RWPE1 (cell line): ENCODE measurements around the gene CCDC18.
"Not testable (repeated sequence)": the region's sequence is repeated elsewhere in the genome, so short reads cannot be mapped to it uniquely, and the experiment has no call there.

Experiments used
- CTCF ChIA-PET: fragments of 350-600 bp; sonication (Branson Sonifier 250); formaldehyde crosslinking; extraction: SDS; loops from one replicate; lab custom pipeline; 2021; lab: Yijun Ruan, JAX
- POLR2A ChIA-PET: fragments of 400-600 bp; formaldehyde crosslinking; extraction: SDS; loops from one replicate; lab custom pipeline; 2020; ENCODE audit warnings: antibody characterized with exemption; ENCODE audit not compliant: low non-redundant PET; lab: Yijun Ruan, JAX
- DNase-seq: peaks from one replicate; pipeline ENCODE4 v3.0.0; 2012; ENCODE audit warnings: low spot score
- H3K27ac ChIP-seq: fragments of 450-650 bp; 2 replicates; pipeline ENCODE4 v1.5.1; 2017
- CTCF ChIP-seq: fragments of 450-650 bp; conservative IDR thresholded peaks from 2 replicates; pipeline ENCODE4 v1.5.1; 2017; ENCODE audit warnings: low read depth, mild to moderate bottlenecking

CCDC18 gene

GRCh38 chr1:93252598-93252997 lies 72.1 kb downstream of the CCDC18 start:
- CTCF ChIA-PET: interaction anchor here (0.6 kb wide), 1 partner anchor 548 kb away, joined by 4 read pairs; no protein-coding TSS in a partner anchor
- POLR2A ChIA-PET: no interaction called here
- H3K27ac ChIP-seq: no peak overlapping the region
- TF ChIP-seq CTCF: no peak
- DNase-seq: no peak

GRCh38 chr1:93253516-93253915 lies 73.0 kb downstream of the CCDC18 start:
- no peak for TF ChIP-seq CTCF
- ChIA-PET POLR2A (no interaction called here), CTCF (no interaction called here)
- H3K27ac ChIP-seq: no peak overlapping the region
- DNase-seq: no peak

GRCh38 chr1:93255222-93256079 lies 74.9 kb downstream of the CCDC18 start:
- peak; percentile 55 for DNase-seq
- ChIA-PET CTCF (no interaction called here), POLR2A (no interaction called here)
- no peak for TF ChIP-seq CTCF
- no peak overlapping the region for H3K27ac ChIP-seq

DNA sequence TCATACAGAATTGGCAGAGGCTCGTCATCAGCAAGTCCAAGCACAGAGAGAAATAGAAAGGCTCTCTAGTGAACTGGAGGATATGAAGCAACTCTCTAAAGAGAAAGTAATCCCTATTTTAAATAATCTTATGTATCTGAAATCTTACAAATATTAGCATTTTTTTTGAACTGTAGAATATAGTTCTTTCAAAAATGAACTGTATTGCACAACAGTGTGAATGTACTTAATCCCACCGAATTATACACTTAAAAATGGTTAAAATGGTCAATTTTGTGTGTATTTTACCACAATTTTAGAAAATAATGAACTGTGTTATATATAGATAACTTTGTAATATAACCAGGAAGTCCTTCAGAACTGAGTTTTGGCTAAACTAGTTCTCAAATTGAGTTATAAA lies 75.9 kb downstream of the CCDC18 start:
- DNase-seq: no peak
- TF ChIP-seq CTCF: no peak
- ChIA-PET CTCF (no interaction called here), POLR2A (interaction anchor here (0.6 kb wide), 1 partner anchor 120 kb away, joined by 9 read pairs; no protein-coding TSS in a partner anchor)
- no peak overlapping the region for H3K27ac ChIP-seq

DNA sequence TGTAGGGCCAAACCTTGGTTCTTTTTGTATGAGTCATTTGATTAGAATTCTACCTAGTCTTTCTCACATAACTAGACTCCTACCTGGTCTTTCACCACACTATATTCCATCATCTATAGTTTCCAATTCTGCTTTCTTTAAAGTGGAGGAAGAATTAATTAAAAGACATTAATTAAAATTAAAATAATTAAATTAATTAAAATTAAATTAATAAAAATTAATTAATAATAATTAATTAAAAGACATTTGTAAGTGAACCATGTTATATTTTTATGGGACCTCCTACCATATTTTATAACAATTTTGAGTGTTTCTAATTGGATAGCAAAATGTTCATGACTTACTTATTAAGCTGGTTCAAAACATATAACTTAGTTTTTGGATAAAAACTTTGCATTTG lies 77.4 kb downstream of the CCDC18 start:
- ChIA-PET POLR2A (no interaction called here), CTCF (interaction anchor here (0.7 to 0.8 kb wide), 2 partner anchors 17 to 289 kb away, joined by 3 read pairs; no protein-coding TSS in a partner anchor)
- no peak for TF ChIP-seq CTCF
- no peak overlapping the region for H3K27ac ChIP-seq
- DNase-seq: peak; percentile 26

DNA sequence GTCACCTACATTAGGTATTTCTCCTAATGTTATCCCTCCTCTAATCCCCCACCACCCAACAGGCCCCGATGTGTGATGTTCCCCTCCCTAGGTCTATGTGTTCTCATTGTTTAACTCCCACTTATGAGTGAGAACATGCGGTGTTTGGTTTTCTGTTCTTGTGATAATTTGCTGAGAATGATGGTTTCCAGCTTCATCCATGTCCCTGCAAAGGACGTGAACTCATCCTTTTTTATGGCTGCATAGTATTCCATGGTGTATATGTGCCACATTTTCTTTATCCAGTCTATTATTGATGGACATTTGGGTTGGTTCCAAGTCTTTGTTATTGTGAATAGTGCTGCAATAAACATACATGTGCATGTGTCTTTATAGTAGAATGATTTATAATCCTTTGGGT lies 80.2 kb downstream of the CCDC18 start:
- DNase-seq, CTCF ChIA-PET, H3K27ac ChIP-seq, POLR2A ChIA-PET: not testable (repeated sequence)

DNA sequence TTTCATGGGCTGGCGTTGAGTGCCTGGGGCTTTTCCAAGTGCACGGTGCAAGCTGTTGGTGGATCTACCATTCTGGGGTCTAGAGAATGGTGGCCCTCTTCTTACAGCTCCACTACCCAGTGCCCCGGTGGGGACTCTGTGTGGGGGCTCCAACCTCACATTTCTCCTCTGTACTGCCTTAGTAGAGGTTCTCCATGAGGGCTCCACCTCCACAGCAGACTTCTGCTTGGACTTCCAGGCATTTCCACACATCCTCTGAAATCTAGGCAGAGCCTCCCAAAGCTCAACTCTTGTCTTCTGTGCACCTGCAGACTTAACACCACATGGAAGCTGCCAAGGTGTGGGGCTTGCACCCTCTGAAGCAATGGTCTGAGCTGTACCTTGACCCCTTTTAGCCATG lies 82.1 kb downstream of the CCDC18 start:
- DNase-seq: no peak
- POLR2A ChIA-PET: no interaction called here
- no peak for TF ChIP-seq CTCF
- no peak overlapping the region for H3K27ac ChIP-seq
- CTCF ChIA-PET: interaction anchor here (0.6 kb wide), 1 partner anchor 27 kb away, joined by 3 read pairs; no protein-coding TSS in a partner anchor

DNA sequence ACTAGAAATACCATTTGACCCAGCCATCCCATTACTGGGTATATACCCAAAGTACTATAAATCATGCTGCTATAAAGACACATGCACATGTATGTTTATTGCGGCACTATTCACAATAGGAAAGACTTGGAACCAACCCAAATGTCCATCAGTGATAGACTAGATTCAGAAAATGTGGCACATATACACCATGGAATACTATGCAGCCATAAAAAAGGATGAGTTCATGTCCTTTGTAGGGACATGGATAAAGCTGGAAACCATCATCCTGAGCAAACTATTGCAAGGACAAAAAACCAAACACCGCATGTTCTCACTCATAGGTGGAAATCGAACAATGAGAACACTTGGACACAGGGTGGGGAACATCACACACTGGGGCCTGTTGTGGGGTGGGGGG lies 88.4 kb downstream of the CCDC18 start:
- CTCF ChIA-PET: interaction anchor here (0.6 kb wide), 1 partner anchor 18 kb away, joined by 3 read pairs; no protein-coding TSS in a partner anchor
- POLR2A ChIA-PET, H3K27ac ChIP-seq, DNase-seq: not testable (repeated sequence)

- H3K27ac ChIP-seq, POLR2A ChIA-PET, DNase-seq: not testable (repeated sequence)
- CTCF ChIA-PET: interaction anchor here (0.6 to 0.9 kb wide), 2 partner anchors 17 to 29 kb away, joined by 3 read pairs; no protein-coding TSS in a partner anchor
Measured at GRCh38 chr1:93275262-93275633, 94.7 kb downstream of the CCDC18 start.
